Activated T-helper 9 cell treated with anti-CD3 and anti-CD28 coated beads, Interleukin-2, amount 50 U/mL, for 16 hours (primary cell): ENCODE measurements around the gene COX7A1.
"Not testable (repeated sequence)": the region's sequence is repeated elsewhere in the genome, so short reads cannot be mapped to it uniquely, and the experiment has no call there.

Experiments used
- DNase-seq: peaks from one replicate; pipeline ENCODE4 v3.0.0-alpha.2; 2020; ENCODE audit warnings: low read depth

Gene COX7A1

GRCh38 chr19:36141039-36141927 is 11.0 kb downstream of the COX7A1 start:
- peak; percentile 86 for DNase-seq

GRCh38 chr19:36140304-36141038 is 11.8 kb downstream of the COX7A1 start:
- peak; percentile 19 for DNase-seq

- peak; percentile 87 for DNase-seq
Observed at GRCh38 chr19:36139473-36140303, 12.6 kb downstream of the COX7A1 start, which contains the start of gene CAPNS1. TSS of gene CAPNS1 (plus strand) at chr19:36140066. CDS start at chr19:36141012, 946 bp downstream.

- no peak for DNase-seq
Observed at GRCh38 chr19:36139120-36139472, 13.2 kb downstream of the COX7A1 start.

- no peak for DNase-seq
Observed at GRCh38 chr19:36136964-36137686, 15.1 kb downstream of the COX7A1 start.

GRCh38 chr19:36134867-36135266 is 17.4 kb downstream of the COX7A1 start:
- DNase-seq = not testable (repeated sequence)

- not testable (repeated sequence) for DNase-seq
Observed at GRCh38 chr19:36131221-36131620, 21.0 kb downstream of the COX7A1 start.

GRCh38 chr19:36128392-36128736 is 23.9 kb downstream of the COX7A1 start:
- no peak for DNase-seq

- DNase-seq = no peak
Observed at GRCh38 chr19:36125557-36125956, 26.7 kb downstream of the COX7A1 start.

- DNase-seq = no peak
Observed at GRCh38 chr19:36121486-36122124, 30.6 kb downstream of the COX7A1 start.

GRCh38 chr19:36120984-36121358 is 31.3 kb downstream of the COX7A1 start:
- DNase-seq = no peak

- no peak for DNase-seq
Observed at GRCh38 chr19:36120092-36120983, 31.9 kb downstream of the COX7A1 start.

- DNase-seq = no peak
Observed at GRCh38 chr19:36116344-36116637, 36.0 kb downstream of the COX7A1 start.

GRCh38 chr19:36115453-36116343 is 36.5 kb downstream of the COX7A1 start, which contains the start of gene TBCB:
TSS of gene TBCB (plus strand) at chr19:36115468. CDS start at chr19:36115561, 93 bp downstream.
- DNase-seq = peak; percentile 85

GRCh38 chr19:36114721-36115452 is 37.4 kb downstream of the COX7A1 start, which contains the start of gene POLR2I:
TSS of gene POLR2I (minus strand) at chr19:36114875. CDS start at chr19:36114856, 19 bp downstream.
- DNase-seq = peak; percentile 96

- peak; percentile 8 for DNase-seq
Observed at GRCh38 chr19:36113894-36114720, 38.1 kb downstream of the COX7A1 start.

GRCh38 chr19:36113425-36113824 is 38.8 kb downstream of the COX7A1 start:
- DNase-seq = no peak
